Stimulated activated effector memory CD8-positive, alpha-beta T cell treated with anti-CD3 and anti-CD28 coated beads, Interleukin-12 subunit alpha, Interleukin-12 subunit beta, amount 100 ng/mL, for 72 hours (primary cell): ENCODE measurements around the gene TMEM59L.
A peak's percentile ranks its signal among the peaks of the same experiment; 100 is the strongest.

Source experiments
- ATAC-seq: fragments of 150-1000 bp; cut with Tn5 transposase; 2 replicates; pipeline ENCODE4 v1.10.0; 2021
- DNase-seq, 2 donors: peaks; one replicate each; pipeline ENCODE4 v3.0.0; 2021 to 2022; ENCODE audit warnings: low spot score in 2 of 2
- H3K27ac Mint-ChIP-seq: one replicate; pipeline ENCODE4 v1.8.0; 2022; ENCODE audit warnings: mild to moderate bottlenecking, mixed read lengths
- H3K36me3 Mint-ChIP-seq: one replicate; pipeline ENCODE4 v1.8.0; 2022; ENCODE audit warnings: mild to moderate bottlenecking, mixed read lengths
- H3K4me1 Mint-ChIP-seq: one replicate; pipeline ENCODE4 v1.8.0; 2022; ENCODE audit warnings: mixed read lengths
- H3K4me3 Mint-ChIP-seq: one replicate; pipeline ENCODE4 v1.8.0; 2022; ENCODE audit warnings: mild to moderate bottlenecking, mixed read lengths
- H3K9me3 Mint-ChIP-seq: one replicate; pipeline ENCODE4 v1.8.0; 2022; ENCODE audit warnings: mixed read lengths

TMEM59L gene

GRCh38 chr19:18612772-18613588 is at the start of gene TMEM59L:
Gene TMEM59L (plus strand): TSS chr19:18612870. CDS start chr19:18612959, 89 bp downstream.
- Mint-ChIP-seq H3K4me1 (peaks cover 25% of the 10 kb centered on the region), H3K36me3 (no peaks in the 10 kb centered on the region), H3K9me3 (no peaks in the 10 kb centered on the region), H3K4me3 (peak within 1 kb of the TSS; percentile 62), H3K27ac (no peak within 1 kb of the TSS)
- no peak for DNase-seq
- peak; percentile 29 for ATAC-seq

DNA sequence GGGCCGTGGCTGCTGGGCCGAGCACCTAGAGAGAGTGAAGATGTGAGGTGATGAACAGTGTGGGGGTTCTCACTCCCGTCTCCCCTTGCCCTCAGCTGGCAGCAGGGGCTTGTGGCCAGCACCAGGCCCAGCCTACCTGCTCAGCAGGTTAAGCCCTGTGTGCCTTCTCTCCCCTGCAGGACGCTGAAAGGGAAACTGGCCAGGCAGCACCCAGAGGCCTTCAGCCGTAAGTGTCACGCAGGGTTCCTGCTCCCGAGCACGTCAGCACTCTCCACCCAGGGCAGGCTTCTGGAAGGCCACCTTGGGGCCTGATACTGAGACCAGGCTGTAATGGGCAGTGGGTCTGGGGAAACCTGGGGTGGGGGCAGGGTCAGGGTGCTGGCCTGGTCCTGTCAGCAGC is 45.7 kb upstream of the TMEM59L start:
- Mint-ChIP-seq H3K27ac (no peak overlapping the region), H3K36me3 (peaks cover 100% of the 10 kb centered on the region), H3K9me3 (no peaks in the 10 kb centered on the region), H3K4me3 (no peak overlapping the region), H3K4me1 (peaks cover 9% of the 10 kb centered on the region)
- DNase-seq (no peak), ATAC-seq (no peak)

DNA sequence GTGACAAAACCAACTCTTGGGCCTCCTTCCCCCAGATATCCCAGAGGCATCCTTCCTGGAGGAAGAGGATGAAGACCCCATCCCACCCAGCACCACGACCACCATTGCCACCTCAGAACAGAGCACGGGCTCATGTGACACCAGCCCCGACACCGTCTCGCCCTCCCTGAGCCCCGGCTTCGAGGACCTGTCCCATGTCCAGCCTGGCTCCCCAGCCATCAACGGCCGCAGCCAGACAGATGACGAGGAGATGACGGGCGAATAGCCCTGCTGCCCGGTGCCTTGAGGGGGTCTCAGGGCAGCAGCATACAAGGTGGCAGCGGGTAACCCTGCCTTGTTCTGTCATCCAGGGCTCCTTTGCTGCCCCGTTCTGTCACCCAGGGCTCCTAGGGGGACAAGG is 44.3 kb upstream of the TMEM59L start:
- DNase-seq (no peak), ATAC-seq (no peak)
- H3K27ac Mint-ChIP-seq = no peak overlapping the region
- H3K36me3 Mint-ChIP-seq = peaks cover 100% of the 10 kb centered on the region
- H3K9me3 Mint-ChIP-seq = no peaks in the 10 kb centered on the region
- H3K4me1 Mint-ChIP-seq = peaks cover 21% of the 10 kb centered on the region
- no peak overlapping the region for H3K4me3 Mint-ChIP-seq

- H3K4me3 Mint-ChIP-seq = peak within 1 kb of the TSS; percentile 83
- DNase-seq (peak; percentile 98 to 100), ATAC-seq (peak; percentile 96)
- no peaks in the 10 kb centered on the region for H3K9me3 Mint-ChIP-seq
- H3K4me1 Mint-ChIP-seq = peaks cover 37% of the 10 kb centered on the region
- H3K36me3 Mint-ChIP-seq = peaks cover 100% of the 10 kb centered on the region
- peak within 1 kb of the TSS; percentile 97 for H3K27ac Mint-ChIP-seq
Measured at GRCh38 chr19:18571564-18572344, 40.9 kb upstream of the TMEM59L start, which contains the start of gene UBA52. Gene UBA52 (plus strand): TSS chr19:18571857. CDS start chr19:18573301, 1,444 bp downstream.

DNA sequence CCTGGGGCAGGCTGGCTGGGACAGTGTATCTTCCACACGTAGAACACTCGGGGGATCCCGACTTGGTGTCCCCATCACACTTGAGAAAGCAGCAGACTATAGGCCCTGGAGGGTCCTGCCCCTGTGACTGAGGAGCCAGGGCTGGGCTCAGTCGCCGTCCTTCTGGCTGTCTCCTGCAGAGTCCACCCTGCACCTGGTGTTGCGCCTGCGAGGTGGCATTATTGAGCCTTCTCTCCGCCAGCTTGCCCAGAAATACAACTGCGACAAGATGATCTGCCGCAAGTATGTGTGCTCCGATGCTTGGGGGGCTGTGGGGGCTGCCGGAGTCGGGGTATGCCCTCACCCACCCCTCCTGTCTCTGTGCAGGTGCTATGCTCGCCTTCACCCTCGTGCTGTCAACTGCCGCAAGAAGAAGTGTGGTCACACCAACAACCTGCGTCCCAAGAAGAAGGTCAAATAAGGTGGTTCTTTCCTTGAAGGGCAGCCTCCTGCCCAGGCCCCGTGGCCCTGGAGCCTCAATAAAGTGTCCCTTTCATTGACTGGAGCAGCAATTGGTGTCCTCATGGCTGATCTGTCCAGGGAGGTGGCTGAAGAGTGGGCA is 37.9 kb upstream of the TMEM59L start:
- no peak for ATAC-seq
- DNase-seq = no peak
- Mint-ChIP-seq H3K27ac (peak overlapping the region; percentile 54), H3K4me1 (peaks cover 37% of the 10 kb centered on the region), H3K9me3 (no peaks in the 10 kb centered on the region), H3K4me3 (no peak overlapping the region), H3K36me3 (peaks cover 88% of the 10 kb centered on the region)

- no peak for DNase-seq
- H3K36me3 Mint-ChIP-seq = peaks cover 72% of the 10 kb centered on the region
- H3K4me3 Mint-ChIP-seq = no peak overlapping the region
- peaks cover 34% of the 10 kb centered on the region for H3K4me1 Mint-ChIP-seq
- no peaks in the 10 kb centered on the region for H3K9me3 Mint-ChIP-seq
- no peak for ATAC-seq
- H3K27ac Mint-ChIP-seq = no peak overlapping the region
Measured at GRCh38 chr19:18576383-18576782, 36.3 kb upstream of the TMEM59L start.

- H3K4me1 Mint-ChIP-seq = peaks cover 25% of the 10 kb centered on the region
- DNase-seq = no peak
- peaks cover 61% of the 10 kb centered on the region for H3K36me3 Mint-ChIP-seq
- ATAC-seq = no peak
- H3K4me3 Mint-ChIP-seq = no peak overlapping the region
- H3K9me3 Mint-ChIP-seq = no peaks in the 10 kb centered on the region
- no peak overlapping the region for H3K27ac Mint-ChIP-seq
Measured at GRCh38 chr19:18577365-18577914, 35.2 kb upstream of the TMEM59L start.

DNA sequence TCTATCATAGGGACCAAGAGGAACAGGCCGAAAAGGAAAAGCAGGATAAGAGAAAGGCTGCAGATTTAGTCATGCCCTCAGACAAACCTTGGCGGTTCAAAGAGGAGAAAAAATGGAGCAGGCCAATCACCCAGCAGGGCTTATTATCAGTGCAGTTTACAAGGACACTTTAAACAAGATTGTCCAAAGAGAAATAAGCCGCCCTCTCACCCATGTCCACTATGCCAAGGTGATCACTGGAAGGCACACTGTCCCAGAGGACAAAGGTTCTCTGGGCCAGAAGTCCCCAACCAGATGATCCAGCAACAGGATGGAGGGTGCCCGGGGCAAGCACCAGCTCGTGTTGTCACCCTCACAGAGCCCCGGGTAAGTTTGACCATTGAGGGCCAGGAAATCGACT is 32.4 kb upstream of the TMEM59L start:
- ATAC-seq = no peak
- H3K9me3 Mint-ChIP-seq = no peaks in the 10 kb centered on the region
- DNase-seq = no peak
- H3K27ac Mint-ChIP-seq = no peak overlapping the region
- peaks cover 2% of the 10 kb centered on the region for H3K4me1 Mint-ChIP-seq
- no peak overlapping the region for H3K4me3 Mint-ChIP-seq
- peaks cover 32% of the 10 kb centered on the region for H3K36me3 Mint-ChIP-seq

DNA sequence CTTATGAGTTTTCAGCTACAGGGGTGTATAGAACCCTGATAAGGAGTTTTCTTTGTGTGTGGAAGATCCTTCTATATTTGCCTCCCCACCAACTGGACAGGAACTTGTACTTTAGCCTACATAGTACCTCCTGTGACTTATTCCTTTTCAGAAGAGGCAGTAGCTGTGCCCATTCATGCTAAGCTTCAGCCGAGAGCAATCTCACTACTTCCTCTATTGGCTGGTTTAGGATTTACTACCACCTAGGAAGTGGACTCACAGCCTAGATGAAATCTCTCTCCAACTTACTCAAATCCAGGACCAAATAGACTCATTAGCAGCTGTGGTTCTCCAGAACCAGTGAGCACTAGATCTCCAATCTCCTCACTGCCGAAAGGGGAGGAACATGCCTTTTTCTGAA is 26.4 kb upstream of the TMEM59L start:
- DNase-seq (no peak), ATAC-seq (no peak)
- peak overlapping the region; percentile 84 for H3K4me3 Mint-ChIP-seq
- H3K4me1 Mint-ChIP-seq = peaks cover 33% of the 10 kb centered on the region
- no peak overlapping the region for H3K27ac Mint-ChIP-seq
- peaks cover 24% of the 10 kb centered on the region for H3K36me3 Mint-ChIP-seq
- no peaks in the 10 kb centered on the region for H3K9me3 Mint-ChIP-seq

GRCh38 chr19:18587561-18587960 is 25.1 kb upstream of the TMEM59L start:
- ATAC-seq (no peak), DNase-seq (no peak)
- Mint-ChIP-seq H3K4me3 (peak overlapping the region; percentile 84), H3K36me3 (peaks cover 34% of the 10 kb centered on the region), H3K9me3 (no peaks in the 10 kb centered on the region), H3K4me1 (peaks cover 33% of the 10 kb centered on the region), H3K27ac (peak overlapping the region; percentile 94)

DNA sequence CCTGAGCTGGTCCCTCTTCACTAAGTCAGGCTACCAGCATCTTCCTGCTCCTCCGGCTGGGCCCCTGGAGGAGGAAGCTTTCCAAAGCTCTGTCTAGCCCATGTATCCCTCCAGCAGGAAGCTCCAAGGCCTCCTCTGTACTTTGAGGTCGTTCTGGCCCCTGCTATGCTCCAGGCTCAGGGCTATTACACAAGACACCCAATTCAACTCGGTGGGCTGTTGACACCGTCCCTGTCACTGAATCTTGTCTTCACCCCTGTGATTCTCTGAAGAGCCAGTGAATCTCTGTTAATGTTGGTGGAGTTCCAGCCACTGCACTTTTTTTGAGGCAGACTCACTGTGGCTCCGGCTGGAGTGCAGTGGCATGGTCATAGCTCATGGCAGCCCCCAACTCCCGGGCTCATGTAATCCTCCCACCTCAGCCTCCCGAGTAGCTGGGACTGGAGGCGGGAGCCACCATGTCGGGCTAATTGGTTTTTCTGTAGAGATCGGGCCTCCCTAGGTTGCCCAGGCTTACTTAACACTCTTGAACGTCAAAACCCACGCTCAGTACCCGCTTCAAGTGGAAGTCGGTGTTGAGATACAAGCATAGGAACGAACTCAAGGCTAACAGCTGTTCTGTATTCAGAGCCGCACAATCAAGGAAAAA is 24.6 kb upstream of the TMEM59L start:
- H3K36me3 Mint-ChIP-seq = peaks cover 34% of the 10 kb centered on the region
- H3K9me3 Mint-ChIP-seq = no peaks in the 10 kb centered on the region
- ATAC-seq (peak; percentile 5), DNase-seq (no peak)
- peaks cover 34% of the 10 kb centered on the region for H3K4me1 Mint-ChIP-seq
- peak overlapping the region; percentile 84 for H3K4me3 Mint-ChIP-seq
- H3K27ac Mint-ChIP-seq = peak overlapping the region; percentile 94

GRCh38 chr19:18588611-18589379 is 23.9 kb upstream of the TMEM59L start, which contains the start of gene REX1BD:
Gene REX1BD (plus strand): TSS chr19:18588798. CDS start chr19:18588802, 4 bp downstream.
- Mint-ChIP-seq H3K9me3 (no peaks in the 10 kb centered on the region), H3K27ac (peak within 1 kb of the TSS; percentile 94), H3K36me3 (peaks cover 34% of the 10 kb centered on the region), H3K4me3 (peak within 1 kb of the TSS; percentile 84), H3K4me1 (peaks cover 41% of the 10 kb centered on the region)
- DNase-seq (peak; percentile 83 to 93), ATAC-seq (peak; percentile 87)

GRCh38 chr19:18589380-18590272 is 23.0 kb upstream of the TMEM59L start:
- DNase-seq (peak in 1 of 2 donors; percentile 62), ATAC-seq (peak; percentile 75)
- Mint-ChIP-seq H3K4me3 (peak overlapping the region; percentile 84), H3K4me1 (peaks cover 48% of the 10 kb centered on the region), H3K27ac (peak overlapping the region; percentile 94), H3K9me3 (no peaks in the 10 kb centered on the region), H3K36me3 (peaks cover 34% of the 10 kb centered on the region)
